ENCODE measurements around the gene TENM4.
"Not testable (repeated sequence)": the region's sequence is repeated elsewhere in the genome, so short reads cannot be mapped to it uniquely, and the experiment has no call there.

TENM4 gene

GRCh38 chr11:78642979-78643675, 797.7 kb downstream of the TENM4 start:
- no peaks in the 10 kb centered on the region; the same call in 1 of the 2 replicates for H3K27me3 ChIP-seq (ENCODE audit: control insufficient read depth, low read length)
- H3K79me2 ChIP-seq (ENCODE audit: control insufficient read depth, low read length) = no peaks in the 10 kb centered on the region
- no peaks in the 10 kb centered on the region for H3K9me3 ChIP-seq (ENCODE audit: control insufficient read depth, insufficient read depth, low read length)
- no peak overlapping the region for H3K4me2 ChIP-seq (ENCODE audit: low read length)
- no peak overlapping the region for H3K4me3 ChIP-seq (ENCODE audit: low read length)
- H3K9me2 ChIP-seq (replicated peaks; ENCODE audit: control insufficient read depth, low read length) = no peaks in the 10 kb centered on the region
- H4K20me1 ChIP-seq (ENCODE audit: control insufficient read depth, insufficient read depth, low read depth, low read length) = no peaks in the 10 kb centered on the region
- TF ChIP-seq, protein P1, sequence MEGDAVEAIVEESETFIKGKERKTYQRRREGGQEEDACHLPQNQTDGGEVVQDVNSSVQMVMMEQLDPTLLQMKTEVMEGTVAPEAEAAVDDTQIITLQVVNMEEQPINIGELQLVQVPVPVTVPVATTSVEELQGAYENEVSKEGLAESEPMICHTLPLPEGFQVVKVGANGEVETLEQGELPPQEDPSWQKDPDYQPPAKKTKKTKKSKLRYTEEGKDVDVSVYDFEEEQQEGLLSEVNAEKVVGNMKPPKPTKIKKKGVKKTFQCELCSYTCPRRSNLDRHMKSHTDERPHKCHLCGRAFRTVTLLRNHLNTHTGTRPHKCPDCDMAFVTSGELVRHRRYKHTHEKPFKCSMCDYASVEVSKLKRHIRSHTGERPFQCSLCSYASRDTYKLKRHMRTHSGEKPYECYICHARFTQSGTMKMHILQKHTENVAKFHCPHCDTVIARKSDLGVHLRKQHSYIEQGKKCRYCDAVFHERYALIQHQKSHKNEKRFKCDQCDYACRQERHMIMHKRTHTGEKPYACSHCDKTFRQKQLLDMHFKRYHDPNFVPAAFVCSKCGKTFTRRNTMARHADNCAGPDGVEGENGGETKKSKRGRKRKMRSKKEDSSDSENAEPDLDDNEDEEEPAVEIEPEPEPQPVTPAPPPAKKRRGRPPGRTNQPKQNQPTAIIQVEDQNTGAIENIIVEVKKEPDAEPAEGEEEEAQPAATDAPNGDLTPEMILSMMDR (IDR thresholded peaks at IDR 0.05; ENCODE audit: low read depth, low read length, poor library complexity, severe bottlenecking) = no peak
- TF ChIP-seq EZH2phosphoT487 (IDR thresholded peaks at IDR 0.05; ENCODE audit: borderline replicate concordance, low read length) = no peak
- no peaks in the 10 kb centered on the region for H3K4me1 ChIP-seq (ENCODE audit: control insufficient read depth, low read length)
- no peak overlapping the region for H3K27ac ChIP-seq (ENCODE audit: low read depth, low read length)
- H3F3A ChIP-seq (ENCODE audit: control insufficient read depth, insufficient read depth) = no peaks in the 10 kb centered on the region
- no peaks in the 10 kb centered on the region for H3K36me3 ChIP-seq (ENCODE audit: control insufficient read depth, low read length)

- no peak overlapping the region for H3K4me2 ChIP-seq (ENCODE audit: low read length)
- H3K9me2 ChIP-seq (replicated peaks; ENCODE audit: control insufficient read depth, low read length) = no peaks in the 10 kb centered on the region
- no peaks in the 10 kb centered on the region for H4K20me1 ChIP-seq (ENCODE audit: control insufficient read depth, insufficient read depth, low read depth, low read length)
- no peak overlapping the region for H3K27ac ChIP-seq (ENCODE audit: low read depth, low read length)
- H3K4me3 ChIP-seq (ENCODE audit: low read length) = no peak overlapping the region
- H3K4me1 ChIP-seq (ENCODE audit: control insufficient read depth, low read length) = no peaks in the 10 kb centered on the region
- no peaks in the 10 kb centered on the region for H3K9me3 ChIP-seq (ENCODE audit: control insufficient read depth, insufficient read depth, low read length)
- no peak for TF ChIP-seq EZH2phosphoT487 (IDR thresholded peaks at IDR 0.05; ENCODE audit: borderline replicate concordance, low read length)
- TF ChIP-seq, protein P1 (IDR thresholded peaks at IDR 0.05; ENCODE audit: low read depth, low read length, poor library complexity, severe bottlenecking) = no peak
- no peaks in the 10 kb centered on the region for H3K79me2 ChIP-seq (ENCODE audit: control insufficient read depth, low read length)
- no peaks in the 10 kb centered on the region for H3F3A ChIP-seq (ENCODE audit: control insufficient read depth, insufficient read depth)
- no peaks in the 10 kb centered on the region for H3K36me3 ChIP-seq (ENCODE audit: control insufficient read depth, low read length)
- no peaks in the 10 kb centered on the region; the same call in 1 of the 2 replicates for H3K27me3 ChIP-seq (ENCODE audit: control insufficient read depth, low read length)
Observed at GRCh38 chr11:78641541-78641940, 799.3 kb downstream of the TENM4 start.

DNA sequence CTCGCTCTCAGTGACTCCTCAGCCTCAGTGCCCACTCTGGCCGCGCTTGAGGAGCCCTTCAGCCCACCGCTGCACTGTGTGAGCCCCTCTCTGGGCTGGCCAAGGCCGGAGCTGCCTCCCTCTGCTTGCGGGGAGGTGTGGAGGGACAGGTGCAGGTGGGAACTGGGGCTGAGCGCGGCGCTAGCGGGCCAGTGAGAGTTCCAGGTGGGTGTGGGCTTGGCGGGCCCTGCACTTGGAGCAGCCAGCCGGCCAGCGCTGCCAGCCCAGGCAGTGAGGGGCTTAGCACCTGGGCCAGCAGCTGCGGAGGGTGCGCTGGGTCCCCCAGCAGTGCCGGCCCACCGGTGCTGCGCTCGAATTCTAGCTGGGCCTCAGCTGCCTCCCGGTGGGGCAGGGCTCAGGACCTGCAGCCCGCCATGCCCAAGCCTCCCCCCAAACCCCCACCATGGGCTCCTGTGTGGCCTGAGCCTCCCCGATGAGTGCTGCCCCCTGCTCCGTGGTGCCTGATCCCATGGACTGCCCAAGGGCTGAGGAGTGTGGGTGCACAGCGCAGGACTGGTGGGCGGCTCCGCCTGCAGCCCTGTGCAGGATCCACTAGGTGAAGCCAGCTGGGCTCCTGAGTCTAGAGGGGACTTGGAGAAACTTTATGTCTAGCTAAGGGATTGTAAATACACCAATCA, 802.0 kb downstream of the TENM4 start:
- Histone ChIP-seq H4K20me1 (ENCODE audit: control insufficient read depth, insufficient read depth, low read depth, low read length) (no peaks in the 10 kb centered on the region), H3K9me2 (replicated peaks; ENCODE audit: control insufficient read depth, low read length) (no peaks in the 10 kb centered on the region), H3K4me3 (ENCODE audit: low read length) (no peak overlapping the region), H3K79me2 (ENCODE audit: control insufficient read depth, low read length) (no peaks in the 10 kb centered on the region), H3K4me2 (ENCODE audit: low read length) (no peak overlapping the region), H3K4me1 (ENCODE audit: control insufficient read depth, low read length) (no peaks in the 10 kb centered on the region), H3K27ac (ENCODE audit: low read depth, low read length) (no peak overlapping the region), H3K36me3 (ENCODE audit: control insufficient read depth, low read length) (no peaks in the 10 kb centered on the region), H3K9me3 (ENCODE audit: control insufficient read depth, insufficient read depth, low read length) (no peaks in the 10 kb centered on the region), H3K27me3 (ENCODE audit: control insufficient read depth, low read length) (no peaks in the 10 kb centered on the region), H3F3A (ENCODE audit: control insufficient read depth, insufficient read depth) (no peaks in the 10 kb centered on the region)
- TF ChIP-seq, protein P1 (IDR thresholded peaks at IDR 0.05; ENCODE audit: low read depth, low read length, poor library complexity, severe bottlenecking) = no peak

GRCh38 chr11:78637527-78637926, 803.3 kb downstream of the TENM4 start:
- not testable (repeated sequence) for H3K27ac ChIP-seq (ENCODE audit: low read depth, low read length); H3K9me2 ChIP-seq (replicated peaks; ENCODE audit: control insufficient read depth, low read length); H3K4me2 ChIP-seq (ENCODE audit: low read length); H4K20me1 ChIP-seq (ENCODE audit: control insufficient read depth, insufficient read depth, low read depth, low read length); H3F3A ChIP-seq (ENCODE audit: control insufficient read depth, insufficient read depth); H3K4me3 ChIP-seq (ENCODE audit: low read length); H3K4me1 ChIP-seq (ENCODE audit: control insufficient read depth, low read length); H3K27me3 ChIP-seq (ENCODE audit: control insufficient read depth, low read length); H3K79me2 ChIP-seq (ENCODE audit: control insufficient read depth, low read length); H3K36me3 ChIP-seq (ENCODE audit: control insufficient read depth, low read length); H3K9me3 ChIP-seq (ENCODE audit: control insufficient read depth, insufficient read depth, low read length)

Measured in DOHH2 (cell line).